ENCODE results near the gene RAB4A.

The RAB4A gene

DNA sequence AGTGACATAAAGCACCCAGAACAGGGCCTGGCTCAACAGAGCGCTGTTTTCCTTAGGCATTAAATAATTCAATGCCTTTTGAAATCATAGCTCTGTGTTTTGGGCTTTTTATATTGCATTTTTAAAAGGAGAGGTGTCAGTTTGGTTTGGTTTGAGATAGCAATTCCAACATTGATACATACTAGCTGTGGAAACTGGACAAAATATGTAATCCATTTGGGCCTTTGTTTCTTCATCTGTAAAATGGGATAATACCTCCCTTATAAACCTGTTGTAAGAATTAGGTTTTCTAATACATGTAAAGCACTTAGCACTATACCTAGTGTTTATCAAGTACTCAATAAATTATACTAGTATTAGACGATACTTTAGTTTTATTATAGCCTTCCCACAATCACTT lies 8.7 kb upstream of the RAB4A start:
- H2AFZ ChIP-seq (ENCODE audit: low read length), result no peak overlapping the region
- no peak for DNase-seq
- no peak overlapping the region for H3K4me3 ChIP-seq (ENCODE audit: low read length)
- H3K9me3 ChIP-seq (replicated peaks; ENCODE audit: insufficient read depth, low read length), result no peaks in the 10 kb centered on the region
- H3K27me3 ChIP-seq (replicated peaks; ENCODE audit: insufficient read depth, low read length), result no peaks in the 10 kb centered on the region
- no peak overlapping the region for H3K27ac ChIP-seq (ENCODE audit: low read length)
- 0 out of 2 replicates have a peak, but pooled peaks cover 7% of the 10 kb centered on the region for H3K4me1 ChIP-seq (ENCODE audit: low read length)
- H3K9me2 ChIP-seq (replicated peaks; ENCODE audit: insufficient read depth, low read length), result no peaks in the 10 kb centered on the region
- TF ChIP-seq, protein P1, sequence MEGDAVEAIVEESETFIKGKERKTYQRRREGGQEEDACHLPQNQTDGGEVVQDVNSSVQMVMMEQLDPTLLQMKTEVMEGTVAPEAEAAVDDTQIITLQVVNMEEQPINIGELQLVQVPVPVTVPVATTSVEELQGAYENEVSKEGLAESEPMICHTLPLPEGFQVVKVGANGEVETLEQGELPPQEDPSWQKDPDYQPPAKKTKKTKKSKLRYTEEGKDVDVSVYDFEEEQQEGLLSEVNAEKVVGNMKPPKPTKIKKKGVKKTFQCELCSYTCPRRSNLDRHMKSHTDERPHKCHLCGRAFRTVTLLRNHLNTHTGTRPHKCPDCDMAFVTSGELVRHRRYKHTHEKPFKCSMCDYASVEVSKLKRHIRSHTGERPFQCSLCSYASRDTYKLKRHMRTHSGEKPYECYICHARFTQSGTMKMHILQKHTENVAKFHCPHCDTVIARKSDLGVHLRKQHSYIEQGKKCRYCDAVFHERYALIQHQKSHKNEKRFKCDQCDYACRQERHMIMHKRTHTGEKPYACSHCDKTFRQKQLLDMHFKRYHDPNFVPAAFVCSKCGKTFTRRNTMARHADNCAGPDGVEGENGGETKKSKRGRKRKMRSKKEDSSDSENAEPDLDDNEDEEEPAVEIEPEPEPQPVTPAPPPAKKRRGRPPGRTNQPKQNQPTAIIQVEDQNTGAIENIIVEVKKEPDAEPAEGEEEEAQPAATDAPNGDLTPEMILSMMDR (IDR thresholded peaks at IDR 0.05; ENCODE audit: low read length), result no peak
- TF ChIP-seq EZH2 (optimal IDR thresholded peaks at IDR 0.05; ENCODE audit: low read depth, low read length) (no peak), EZH2phosphoT487 (IDR thresholded peaks at IDR 0.05; ENCODE audit: low read length) (no peak)
- H3K36me3 ChIP-seq (replicated peaks; ENCODE audit: insufficient read depth, low read length), result no peaks in the 10 kb centered on the region
- H4K20me1 ChIP-seq (ENCODE audit: insufficient read depth, low read length), result no peaks in the 10 kb centered on the region
- H3F3A ChIP-seq (ENCODE audit: insufficient read depth, low read length), result no peaks in the 10 kb centered on the region
- no peaks in the 10 kb centered on the region for H3K79me2 ChIP-seq (ENCODE audit: low read length)
- H3K9ac ChIP-seq (ENCODE audit: low read length), result no peak overlapping the region
- no peak overlapping the region for H3K4me2 ChIP-seq (ENCODE audit: low read depth, low read length)

DNA sequence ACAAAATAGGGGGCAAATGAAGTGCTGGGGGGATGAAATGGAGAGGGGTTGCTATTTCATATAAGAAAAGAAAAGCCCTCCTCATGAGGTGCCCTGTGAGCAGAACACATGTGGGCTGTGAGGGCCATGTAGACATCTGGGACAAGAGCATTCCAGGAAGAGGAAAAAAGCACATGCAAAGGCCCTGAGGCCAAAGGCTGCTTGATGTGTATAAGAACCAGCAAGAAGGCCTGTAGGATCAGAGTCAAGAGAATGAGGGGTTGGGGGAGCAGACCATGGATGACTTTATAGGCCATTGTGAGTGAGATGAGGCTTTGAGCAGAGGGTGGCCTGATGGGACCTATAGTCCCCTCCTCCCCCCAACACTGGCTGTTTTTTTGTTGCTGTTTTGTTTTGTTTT lies 7.7 kb upstream of the RAB4A start:
- Histone ChIP-seq H3K9ac (ENCODE audit: low read length) (no peak overlapping the region), H3K4me3 (ENCODE audit: low read length) (no peak overlapping the region), H3K36me3 (replicated peaks; ENCODE audit: insufficient read depth, low read length) (no peaks in the 10 kb centered on the region), H3K4me1 (ENCODE audit: low read length) (0 out of 2 replicates have a peak, but pooled peaks cover 5% of the 10 kb centered on the region), H3F3A (ENCODE audit: insufficient read depth, low read length) (no peaks in the 10 kb centered on the region), H3K27ac (ENCODE audit: low read length) (no peak overlapping the region), H4K20me1 (ENCODE audit: insufficient read depth, low read length) (no peaks in the 10 kb centered on the region), H3K27me3 (replicated peaks; ENCODE audit: insufficient read depth, low read length) (no peaks in the 10 kb centered on the region), H2AFZ (ENCODE audit: low read length) (no peak overlapping the region), H3K79me2 (ENCODE audit: low read length) (no peaks in the 10 kb centered on the region), H3K4me2 (ENCODE audit: low read depth, low read length) (no peak overlapping the region), H3K9me3 (replicated peaks; ENCODE audit: insufficient read depth, low read length) (no peaks in the 10 kb centered on the region), H3K9me2 (replicated peaks; ENCODE audit: insufficient read depth, low read length) (no peaks in the 10 kb centered on the region)
- no peak for TF ChIP-seq EZH2 (optimal IDR thresholded peaks at IDR 0.05; ENCODE audit: low read depth, low read length)
- TF ChIP-seq, protein P1 (IDR thresholded peaks at IDR 0.05; ENCODE audit: low read length), result no peak
- TF ChIP-seq EZH2phosphoT487 (IDR thresholded peaks at IDR 0.05; ENCODE audit: low read length), result no peak
- no peak for DNase-seq

DNA sequence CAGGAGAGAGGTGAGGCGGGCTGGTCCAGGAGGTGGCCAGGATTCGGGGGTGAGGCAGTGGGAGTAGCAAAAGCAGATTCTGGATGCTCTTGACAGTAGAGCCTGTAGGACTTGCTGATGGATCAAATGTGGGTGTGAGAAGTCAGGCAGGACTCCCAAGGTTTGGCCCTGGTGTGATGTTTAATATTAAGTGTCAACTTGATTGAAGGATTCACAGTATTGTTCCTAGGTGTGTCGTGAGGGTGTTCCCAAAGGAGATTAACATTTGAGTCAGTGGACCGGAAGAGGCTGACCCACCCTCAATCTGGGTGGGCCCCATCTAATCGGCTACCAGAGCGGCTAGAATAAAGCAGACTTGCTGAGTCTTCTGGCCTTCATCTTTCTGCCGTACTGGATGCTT lies 6.8 kb upstream of the RAB4A start:
- Histone ChIP-seq H3K27me3 (replicated peaks; ENCODE audit: insufficient read depth, low read length) (no peaks in the 10 kb centered on the region), H3K36me3 (replicated peaks; ENCODE audit: insufficient read depth, low read length) (no peaks in the 10 kb centered on the region), H3K4me1 (ENCODE audit: low read length) (no peaks in the 10 kb centered on the region), H3F3A (ENCODE audit: insufficient read depth, low read length) (no peaks in the 10 kb centered on the region), H3K9me3 (replicated peaks; ENCODE audit: insufficient read depth, low read length) (no peaks in the 10 kb centered on the region), H3K79me2 (ENCODE audit: low read length) (no peaks in the 10 kb centered on the region), H4K20me1 (ENCODE audit: insufficient read depth, low read length) (no peaks in the 10 kb centered on the region), H3K27ac (ENCODE audit: low read length) (no peak overlapping the region), H3K9me2 (replicated peaks; ENCODE audit: insufficient read depth, low read length) (no peaks in the 10 kb centered on the region), H3K4me2 (ENCODE audit: low read depth, low read length) (no peak overlapping the region), H2AFZ (ENCODE audit: low read length) (no peak overlapping the region), H3K4me3 (ENCODE audit: low read length) (no peak overlapping the region), H3K9ac (ENCODE audit: low read length) (no peak overlapping the region)
- no peak for TF ChIP-seq EZH2 (optimal IDR thresholded peaks at IDR 0.05; ENCODE audit: low read depth, low read length)
- TF ChIP-seq EZH2phosphoT487 (IDR thresholded peaks at IDR 0.05; ENCODE audit: low read length), result no peak
- no peak for DNase-seq

DNA sequence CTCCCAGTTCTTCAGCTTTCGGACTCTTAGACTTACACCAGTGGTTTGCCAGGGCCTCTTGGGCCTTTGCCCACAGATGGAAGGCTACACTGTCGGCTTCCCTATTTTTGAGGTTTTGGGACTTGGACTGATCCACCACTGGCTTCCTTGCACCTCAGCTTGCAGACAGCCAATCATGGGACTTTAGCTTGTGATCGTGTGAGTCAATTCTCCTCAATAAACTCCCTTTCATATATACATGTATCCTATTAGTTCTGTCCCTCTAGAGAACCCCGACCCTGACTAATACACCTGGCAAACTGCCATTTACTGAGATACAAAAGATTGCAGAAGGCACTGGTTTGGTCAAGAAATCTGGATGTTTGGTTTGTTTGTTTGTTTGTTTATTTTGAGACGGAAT lies 6.4 kb upstream of the RAB4A start:
- Histone ChIP-seq H3K4me3 (ENCODE audit: low read length) (no peak overlapping the region), H4K20me1 (ENCODE audit: insufficient read depth, low read length) (no peaks in the 10 kb centered on the region), H3K36me3 (replicated peaks; ENCODE audit: insufficient read depth, low read length) (no peaks in the 10 kb centered on the region), H3K27me3 (replicated peaks; ENCODE audit: insufficient read depth, low read length) (no peaks in the 10 kb centered on the region), H3K9ac (ENCODE audit: low read length) (no peak overlapping the region), H3K4me1 (ENCODE audit: low read length) (no peaks in the 10 kb centered on the region), H3K9me2 (replicated peaks; ENCODE audit: insufficient read depth, low read length) (no peaks in the 10 kb centered on the region), H3K27ac (ENCODE audit: low read length) (no peak overlapping the region), H3K9me3 (replicated peaks; ENCODE audit: insufficient read depth, low read length) (no peaks in the 10 kb centered on the region), H3F3A (ENCODE audit: insufficient read depth, low read length) (no peaks in the 10 kb centered on the region), H2AFZ (ENCODE audit: low read length) (no peak overlapping the region), H3K4me2 (ENCODE audit: low read depth, low read length) (no peak overlapping the region), H3K79me2 (ENCODE audit: low read length) (no peaks in the 10 kb centered on the region)
- no peak for DNase-seq
- TF ChIP-seq, protein P1 (IDR thresholded peaks at IDR 0.05; ENCODE audit: low read length), result no peak
- TF ChIP-seq EZH2 (optimal IDR thresholded peaks at IDR 0.05; ENCODE audit: low read depth, low read length) (no peak), EZH2phosphoT487 (IDR thresholded peaks at IDR 0.05; ENCODE audit: low read length) (no peak)

Measured in MM.1S (cell line).